Endothelial cell of umbilical vein (primary cell): ENCODE results near the gene TBX4. TPM values are rescaled to one million over a fixed set of nuclear protein-coding genes. Genes with fewer than 3 reads are reported as not detected.

ENCODE experiments used
- BruUV-seq: library from RNA; stranded (reverse); fragments of 400-500 nt; replicated peaks from 2 replicates; lab custom pipeline; 2021; lab: Mats Ljungman, UMichigan
- CTCF ChIA-PET: fragments of 300-600, 350-600 bp; sonication (Branson Sonifier 250); formaldehyde crosslinking; loops from one replicate; lab custom pipeline; 2021; ENCODE audit warnings: antibody characterized with exemption, inconsistent platforms; lab: Charles Lee
- POLR2A ChIA-PET: fragments of 300-600, 350-600 bp; sonication (Branson Sonifier 250); formaldehyde crosslinking; loops from one replicate; lab custom pipeline; 2021; ENCODE audit warnings: antibody characterized with exemption, inconsistent platforms; lab: Charles Lee
- DNase-seq: peaks from one replicate; pipeline ENCODE4 v3.0.0-alpha.2; 2011; ENCODE audit warnings: low read depth, low spot score
- FAIRE-seq: peaks from 2 replicates; lab custom pipeline; 2011; peaks lifted over from hg19 to GRCh38; lab: Jason Lieb, UNC
- H2AFZ ChIP-seq: 2 replicates; pipeline ENCODE4 v1.6.0; 2012; ENCODE audit warnings: low read depth, low read length, control low read depth, inconsistent platforms
- H3K27ac ChIP-seq: 2 replicates; pipeline ENCODE4 v1.5.1; 2011; ENCODE audit warnings: low read depth, mild to moderate bottlenecking, control low read depth, low read length, moderate library complexity; ENCODE audit not compliant: insufficient read depth
- H3K27me3 ChIP-seq, 2 experiments: 2 replicates each; pipeline versions ENCODE4 v1.6.0 to v1.6.1; 2011; ENCODE audit warnings: low read length in 2 of 2, mixed read lengths in 1 of 2; ENCODE audit not compliant: control insufficient read depth in 2 of 2, insufficient read depth in 2 of 2
- H3K36me3 ChIP-seq, 2 experiments: 2 replicates in 1 of 2; 3 replicates in 1 of 2; pipeline ENCODE4 v1.5.1; 2011; ENCODE audit warnings: low read length in 2 of 2, mild to moderate bottlenecking in 1 of 2, moderate library complexity in 1 of 2; ENCODE audit not compliant: control insufficient read depth in 2 of 2, insufficient read depth in 2 of 2; ENCODE audit errors: extremely low read depth in 1 of 2
- H3K4me1 ChIP-seq: 3 replicates; pipeline ENCODE4 v1.5.1; 2011; ENCODE audit warnings: mild to moderate bottlenecking, low read length; ENCODE audit not compliant: control insufficient read depth, insufficient read depth; ENCODE audit errors: extremely low read depth
- H3K4me2 ChIP-seq: 2 replicates; pipeline ENCODE4 v1.6.1; 2011; ENCODE audit warnings: low read length, control low read depth, mixed read lengths; ENCODE audit not compliant: insufficient read depth
- H3K4me3 ChIP-seq, 3 experiments: fragments of 200-600 bp in 1 of 3; sonication (generic), shearing (Covaris generic) in 1 of 3; replicated peaks in 1 of 3; 2 replicates each; pipeline ENCODE4 v1.5.1; 2011 to 2016; ENCODE audit warnings: control low read depth in 3 of 3, low read length in 3 of 3, mild to moderate bottlenecking in 2 of 3, inconsistent platforms in 1 of 3, low read depth in 1 of 3, moderate library complexity in 1 of 3; ENCODE audit not compliant: insufficient read depth in 1 of 3
- H3K79me2 ChIP-seq: 2 replicates; pipeline ENCODE4 v1.6.0; 2012; ENCODE audit warnings: low read length, inconsistent platforms; ENCODE audit not compliant: control insufficient read depth, insufficient read depth
- H3K9ac ChIP-seq: replicated peaks from 2 replicates; pipeline ENCODE3; 2011; ENCODE audit warnings: low read length, control low read depth; ENCODE audit not compliant: insufficient read depth; ENCODE audit errors: extremely low read depth
- H3K9me1 ChIP-seq: replicated peaks from 3 replicates; pipeline ENCODE4 v1.6.0; 2011; ENCODE audit warnings: mild to moderate bottlenecking, low read length; ENCODE audit not compliant: control insufficient read depth, insufficient read depth; ENCODE audit errors: extremely low read depth
- H3K9me3 ChIP-seq: replicated peaks from 2 replicates; pipeline ENCODE4 v1.5.1; 2012; ENCODE audit warnings: low read length, inconsistent platforms; ENCODE audit not compliant: control insufficient read depth, insufficient read depth
- H4K20me1 ChIP-seq: replicated peaks from 2 replicates; pipeline ENCODE3; 2011; ENCODE audit warnings: mild to moderate bottlenecking, low read length; ENCODE audit not compliant: control insufficient read depth, insufficient read depth; ENCODE audit errors: extremely low read depth
- CTCF ChIP-seq, 2 donors: IDR thresholded peaks; 1 replicate in 1 of 2; 2 replicates in 1 of 2; pipeline ENCODE4 v1.5.1; 2011; ENCODE audit warnings: low read length in 2 of 2, mild to moderate bottlenecking in 2 of 2, moderate library complexity in 2 of 2, control low read depth in 1 of 2, inconsistent platforms in 1 of 2, low read depth in 1 of 2; ENCODE audit not compliant: insufficient read depth in 1 of 2; ENCODE audit errors: extremely low read depth in 1 of 2
- EZH2 ChIP-seq: IDR thresholded peaks from 2 replicates; pipeline ENCODE4 v1.6.1; 2012; ENCODE audit warnings: borderline replicate concordance, low read depth, mild to moderate bottlenecking, moderate library complexity, low read length, inconsistent platforms; ENCODE audit not compliant: severe bottlenecking
- FOS ChIP-seq: IDR thresholded peaks from 2 replicates; pipeline ENCODE4 v1.6.1; 2011; ENCODE audit warnings: mild to moderate bottlenecking, low read length, moderate library complexity, borderline replicate concordance; ENCODE audit not compliant: insufficient read depth
- GATA2 ChIP-seq: IDR thresholded peaks from 2 replicates; pipeline ENCODE4 v1.7.0; 2011; ENCODE audit warnings: low read depth, mild to moderate bottlenecking, moderate library complexity, mixed read lengths, low read length; ENCODE audit not compliant: insufficient read length, insufficient read depth
- JUN ChIP-seq: IDR thresholded peaks from 2 replicates; pipeline ENCODE4 v1.6.1; 2011; ENCODE audit warnings: borderline replicate concordance, low read depth; ENCODE audit not compliant: insufficient read length, insufficient read depth
- MAX ChIP-seq: IDR thresholded peaks from 2 replicates; pipeline ENCODE4 v1.6.1; 2011; ENCODE audit not compliant: insufficient read depth, insufficient read length
- MYC ChIP-seq: IDR thresholded peaks from one replicate; pipeline ENCODE4 v1.6.1; 2011; ENCODE audit warnings: mild to moderate bottlenecking, low read depth, low read length
- POLR2A ChIP-seq: IDR thresholded peaks from 2 replicates; pipeline ENCODE4 v1.6.1; 2012; ENCODE audit warnings: low read depth, mild to moderate bottlenecking, control low read depth, low read length
- POLR2AphosphoS5 ChIP-seq: IDR thresholded peaks from 2 replicates; pipeline ENCODE4 v1.6.1; 2012; ENCODE audit warnings: low read depth, mild to moderate bottlenecking, control low read depth, low read length, moderate library complexity; ENCODE audit not compliant: insufficient read depth
- dilution Hi-C: fragments of 300-500 bp; cut with MboI; formaldehyde crosslinking; loops from one replicate; pipeline ENCODE4 v1.15.0; 2019; ENCODE audit warnings: low sequenced_read_pairs; ENCODE audit not compliant: extremely low pct_ligation_motif_present
- intact Hi-C: fragments of 100-400 bp; cut with micrococcal nuclease; formaldehyde crosslinking; loops from one replicate; pipeline ENCODE4 v1.10.0; 2022
- polyA plus RNA-seq, 4 experiments: library from polyadenylated mRNA; depleted of rRNA in 3 of 4; stranded (reverse) in 3 of 4; unstranded in 1 of 4; fragments of >200 nt; gene quantifications; 2 replicates each; pipeline versions ENCODE4 v1.2.1 to v1.2.3, GENCODE V29; 2011 to 2012; ENCODE audit warnings: missing spikeins in 1 of 4
- total RNA-seq: library from RNA; stranded (reverse); gene quantifications from 2 replicates; pipeline ENCODE4 v1.2.3, GENCODE V29; 2021

TBX4 gene
- total and polyA plus RNA-seq, 2 donors (not counting 3 experiments of a cell fraction or from before 2014, with no cell fraction given) = not detected

- CTCF ChIA-PET = no interaction called here
- intact Hi-C loops (no loop called here), dilution Hi-C loops (no loop called here)
- H3K9me3 ChIP-seq = no peaks in the 10 kb centered on the region
- H4K20me1 ChIP-seq = no peaks in the 10 kb centered on the region
- no peak for FAIRE-seq
- no TSS peak for BruUV-seq
- H3K4me2 ChIP-seq = no peak overlapping the region
- TF ChIP-seq EZH2 = no peak
- TF ChIP-seq CTCF (IDR thresholded peaks at IDR 0.05; ENCODE audit: extremely low read depth in 1 of 2, insufficient read depth in 1 of 2, low read depth in 1 of 2, low read length in 2 of 2) = no peak
- no peak for TF ChIP-seq FOS
- TF ChIP-seq POLR2AphosphoS5 = no peak
- TF ChIP-seq JUN = no peak
- TF ChIP-seq MAX = no peak
- TF ChIP-seq POLR2A = no peak
- no peak for TF ChIP-seq MYC
- no peak for TF ChIP-seq GATA2
- POLR2A ChIA-PET = no interaction called here
- H3K27ac ChIP-seq = no peak overlapping the region
- H3K9me1 ChIP-seq = no peaks in the 10 kb centered on the region
- DNase-seq = no peak
- H3K79me2 ChIP-seq = no peaks in the 10 kb centered on the region
- H3K27me3 ChIP-seq = peaks cover 0 to 4% of the 10 kb centered on the region in 2 experiments
- H2AFZ ChIP-seq = no peak overlapping the region
- no peak overlapping the region for H3K4me3 ChIP-seq
- H3K36me3 ChIP-seq = no peaks in the 10 kb centered on the region
- H3K9ac ChIP-seq = no peak overlapping the region
- no peaks in the 10 kb centered on the region for H3K4me1 ChIP-seq
Measured at GRCh38 chr17:61478790-61479492, 26.7 kb downstream of the TBX4 start.
